NK-92 (cell line): Measurements from ENCODE around the gene HMGCR.
"Not testable (repeated sequence)": the region's sequence is repeated elsewhere in the genome, so short reads cannot be mapped to it uniquely, and the experiment has no call there.

Source experiments
- DNase-seq: peaks from one replicate; lab custom pipeline; 2025; ENCODE audit not compliant: unreplicated experiment; lab: John Stamatoyannopoulos, UW

HMGCR gene

GRCh38 chr5:75336615-75337336 is at the start of gene HMGCR:
HMGCR (plus strand) TSS chr5:75337220; CDS start chr5:75342606, 5,386 bp downstream.
- DNase-seq: peak; percentile 95

- not testable (repeated sequence) for DNase-seq
These were observed 45.2 kb upstream of the HMGCR start for GRCh38 chr5:75291844-75292243.

GRCh38 chr5:75300084-75300483 is 36.9 kb upstream of the HMGCR start:
- DNase-seq: no peak

GRCh38 chr5:75303419-75303818 is 33.6 kb upstream of the HMGCR start:
- no peak for DNase-seq

GRCh38 chr5:75304486-75304885 is 32.5 kb upstream of the HMGCR start:
- DNase-seq: not testable (repeated sequence)

GRCh38 chr5:75306746-75307145 is 30.3 kb upstream of the HMGCR start:
- no peak for DNase-seq

- DNase-seq: no peak
These were observed 26.8 kb upstream of the HMGCR start for GRCh38 chr5:75310212-75310611.

- DNase-seq: not testable (repeated sequence)
These were observed 17.9 kb upstream of the HMGCR start for GRCh38 chr5:75319148-75319547.

- no peak for DNase-seq
These were observed 17.4 kb upstream of the HMGCR start for GRCh38 chr5:75319638-75320037.

GRCh38 chr5:75320371-75320770 is 16.6 kb upstream of the HMGCR start:
- DNase-seq: no peak

- no peak for DNase-seq
These were observed 15.0 kb upstream of the HMGCR start for GRCh38 chr5:75322066-75322465.

- no peak for DNase-seq
These were observed 12.2 kb upstream of the HMGCR start for GRCh38 chr5:75324791-75325190.

GRCh38 chr5:75325242-75325641 is 11.8 kb upstream of the HMGCR start:
- DNase-seq: no peak

- no peak for DNase-seq
These were observed 6.6 kb upstream of the HMGCR start for GRCh38 chr5:75330404-75330803.

GRCh38 chr5:75331095-75332090 is 5.6 kb upstream of the HMGCR start:
- no peak for DNase-seq

GRCh38 chr5:75333759-75334158 is 3.3 kb upstream of the HMGCR start:
- not testable (repeated sequence) for DNase-seq

GRCh38 chr5:75334413-75334812 is 2.6 kb upstream of the HMGCR start:
- DNase-seq: not testable (repeated sequence)

GRCh38 chr5:75335486-75335885 is 1.5 kb upstream of the HMGCR start:
- no peak for DNase-seq

- no peak for DNase-seq
These were observed 937 bp upstream of the HMGCR start for GRCh38 chr5:75335952-75336614.

- no peak for DNase-seq
These were observed 474 bp downstream of the HMGCR start for GRCh38 chr5:75337366-75338021.

- DNase-seq: no peak
These were observed 1.4 kb downstream of the HMGCR start for GRCh38 chr5:75338408-75338807.
